ENCODE results near the gene IL21R.

IL21R gene

GRCh38 chr16:27462846-27463682, 61.1 kb downstream of the IL21R start:
- H3K36me3 ChIP-seq (ENCODE audit: control insufficient read depth in 2 of 2, insufficient read depth in 2 of 2, low read length in 2 of 2), result peaks cover 45 to 54% of the 10 kb centered on the region in 2 donors
- H3K9me3 ChIP-seq (ENCODE audit: control insufficient read depth in 2 of 2, low read length in 2 of 2), result no peaks in the 10 kb centered on the region
- no peaks in the 10 kb centered on the region for H3K4me1 ChIP-seq (ENCODE audit: control insufficient read depth in 2 of 2, insufficient read depth in 2 of 2, low read length in 2 of 2)
- no peak overlapping the region for H3K9ac ChIP-seq (ENCODE audit: low read depth in 1 of 2, low read length in 2 of 2)
- no peak overlapping the region for H3K4me3 ChIP-seq (ENCODE audit: low read length in 2 of 2)
- no peak overlapping the region for H3K27ac ChIP-seq (ENCODE audit: low read depth in 2 of 2, low read length in 2 of 2)
- H3K27me3 ChIP-seq (ENCODE audit: control insufficient read depth in 2 of 2, insufficient read depth in 2 of 2, low read length in 2 of 2), result no peaks in the 10 kb centered on the region

- no peaks in the 10 kb centered on the region for H3K4me1 ChIP-seq (ENCODE audit: control insufficient read depth in 2 of 2, insufficient read depth in 2 of 2, low read length in 2 of 2)
- H3K27me3 ChIP-seq (ENCODE audit: control insufficient read depth in 2 of 2, insufficient read depth in 2 of 2, low read length in 2 of 2), result no peaks in the 10 kb centered on the region
- H3K9me3 ChIP-seq (ENCODE audit: control insufficient read depth in 2 of 2, low read length in 2 of 2), result no peaks in the 10 kb centered on the region
- H3K36me3 ChIP-seq (ENCODE audit: control insufficient read depth in 2 of 2, insufficient read depth in 2 of 2, low read length in 2 of 2), result peaks cover 48 to 63% of the 10 kb centered on the region in 2 donors
- H3K27ac ChIP-seq (ENCODE audit: low read depth in 2 of 2, low read length in 2 of 2), result no peak overlapping the region
- H3K4me3 ChIP-seq (ENCODE audit: low read length in 2 of 2), result no peak overlapping the region
- no peak overlapping the region for H3K9ac ChIP-seq (ENCODE audit: low read depth in 1 of 2, low read length in 2 of 2)
These were observed 62.0 kb downstream of the IL21R start for GRCh38 chr16:27463741-27464591.

- H3K27me3 ChIP-seq (ENCODE audit: control insufficient read depth in 2 of 2, insufficient read depth in 2 of 2, low read length in 2 of 2), result no peaks in the 10 kb centered on the region
- H3K36me3 ChIP-seq (ENCODE audit: control insufficient read depth in 2 of 2, insufficient read depth in 2 of 2, low read length in 2 of 2), result peaks cover 54 to 69% of the 10 kb centered on the region in 2 donors
- H3K9ac ChIP-seq (ENCODE audit: low read depth in 1 of 2, low read length in 2 of 2), result no peak overlapping the region
- no peaks in the 10 kb centered on the region for H3K9me3 ChIP-seq (ENCODE audit: control insufficient read depth in 2 of 2, low read length in 2 of 2)
- no peak overlapping the region for H3K4me3 ChIP-seq (ENCODE audit: low read length in 2 of 2)
- H3K27ac ChIP-seq (ENCODE audit: low read depth in 2 of 2, low read length in 2 of 2), result no peak overlapping the region
- no peaks in the 10 kb centered on the region for H3K4me1 ChIP-seq (ENCODE audit: control insufficient read depth in 2 of 2, insufficient read depth in 2 of 2, low read length in 2 of 2)
These were observed 62.9 kb downstream of the IL21R start for GRCh38 chr16:27464626-27465482.

- Histone ChIP-seq H3K27ac (ENCODE audit: low read depth in 2 of 2, low read length in 2 of 2) (no peak overlapping the region), H3K4me1 (ENCODE audit: control insufficient read depth in 2 of 2, insufficient read depth in 2 of 2, low read length in 2 of 2) (no peaks in the 10 kb centered on the region), H3K36me3 (ENCODE audit: control insufficient read depth in 2 of 2, insufficient read depth in 2 of 2, low read length in 2 of 2) (peaks cover 56 to 75% of the 10 kb centered on the region in 2 donors), H3K27me3 (ENCODE audit: control insufficient read depth in 2 of 2, insufficient read depth in 2 of 2, low read length in 2 of 2) (no peaks in the 10 kb centered on the region), H3K9me3 (ENCODE audit: control insufficient read depth in 2 of 2, low read length in 2 of 2) (no peaks in the 10 kb centered on the region), H3K4me3 (ENCODE audit: low read length in 2 of 2) (no peak overlapping the region), H3K9ac (ENCODE audit: low read depth in 1 of 2, low read length in 2 of 2) (no peak overlapping the region)
These were observed 63.5 kb downstream of the IL21R start for GRCh38 chr16:27465483-27465879.

- peaks cover 73 to 83% of the 10 kb centered on the region in 2 donors for H3K36me3 ChIP-seq (ENCODE audit: control insufficient read depth in 2 of 2, insufficient read depth in 2 of 2, low read length in 2 of 2)
- H3K9ac ChIP-seq (ENCODE audit: low read depth in 1 of 2, low read length in 2 of 2), result no peak overlapping the region
- no peak overlapping the region for H3K4me3 ChIP-seq (ENCODE audit: low read length in 2 of 2)
- no peaks in the 10 kb centered on the region for H3K27me3 ChIP-seq (ENCODE audit: control insufficient read depth in 2 of 2, insufficient read depth in 2 of 2, low read length in 2 of 2)
- no peak overlapping the region for H3K27ac ChIP-seq (ENCODE audit: low read depth in 2 of 2, low read length in 2 of 2)
- no peaks in the 10 kb centered on the region for H3K9me3 ChIP-seq (ENCODE audit: control insufficient read depth in 2 of 2, low read length in 2 of 2)
- no peaks in the 10 kb centered on the region for H3K4me1 ChIP-seq (ENCODE audit: control insufficient read depth in 2 of 2, insufficient read depth in 2 of 2, low read length in 2 of 2)
These were observed 67.1 kb downstream of the IL21R start for GRCh38 chr16:27468941-27469531.

GRCh38 chr16:27470567-27471431, 68.8 kb downstream of the IL21R start:
- Histone ChIP-seq H3K9me3 (ENCODE audit: control insufficient read depth in 2 of 2, low read length in 2 of 2) (no peaks in the 10 kb centered on the region), H3K4me1 (ENCODE audit: control insufficient read depth in 2 of 2, insufficient read depth in 2 of 2, low read length in 2 of 2) (no peaks in the 10 kb centered on the region), H3K27me3 (ENCODE audit: control insufficient read depth in 2 of 2, insufficient read depth in 2 of 2, low read length in 2 of 2) (no peaks in the 10 kb centered on the region), H3K36me3 (ENCODE audit: control insufficient read depth in 2 of 2, insufficient read depth in 2 of 2, low read length in 2 of 2) (peaks cover 76 to 82% of the 10 kb centered on the region in 2 donors), H3K27ac (ENCODE audit: low read depth in 2 of 2, low read length in 2 of 2) (no peak overlapping the region), H3K4me3 (ENCODE audit: low read length in 2 of 2) (no peak overlapping the region), H3K9ac (ENCODE audit: low read depth in 1 of 2, low read length in 2 of 2) (no peak overlapping the region)

GRCh38 chr16:27471661-27472060, 69.7 kb downstream of the IL21R start:
- H3K4me1 ChIP-seq (ENCODE audit: control insufficient read depth in 2 of 2, insufficient read depth in 2 of 2, low read length in 2 of 2), result no peaks in the 10 kb centered on the region
- no peak overlapping the region for H3K4me3 ChIP-seq (ENCODE audit: low read length in 2 of 2)
- no peak overlapping the region for H3K27ac ChIP-seq (ENCODE audit: low read depth in 2 of 2, low read length in 2 of 2)
- H3K9me3 ChIP-seq (ENCODE audit: control insufficient read depth in 2 of 2, low read length in 2 of 2), result no peaks in the 10 kb centered on the region
- no peaks in the 10 kb centered on the region for H3K27me3 ChIP-seq (ENCODE audit: control insufficient read depth in 2 of 2, insufficient read depth in 2 of 2, low read length in 2 of 2)
- peaks cover 77 to 86% of the 10 kb centered on the region in 2 donors for H3K36me3 ChIP-seq (ENCODE audit: control insufficient read depth in 2 of 2, insufficient read depth in 2 of 2, low read length in 2 of 2)
- no peak overlapping the region for H3K9ac ChIP-seq (ENCODE audit: low read depth in 1 of 2, low read length in 2 of 2)

- no peaks in the 10 kb centered on the region for H3K9me3 ChIP-seq (ENCODE audit: control insufficient read depth in 2 of 2, low read length in 2 of 2)
- no peaks in the 10 kb centered on the region for H3K4me1 ChIP-seq (ENCODE audit: control insufficient read depth in 2 of 2, insufficient read depth in 2 of 2, low read length in 2 of 2)
- no peak overlapping the region for H3K27ac ChIP-seq (ENCODE audit: low read depth in 2 of 2, low read length in 2 of 2)
- H3K36me3 ChIP-seq (ENCODE audit: control insufficient read depth in 2 of 2, insufficient read depth in 2 of 2, low read length in 2 of 2), result peaks cover 74 to 83% of the 10 kb centered on the region in 2 donors
- H3K27me3 ChIP-seq (ENCODE audit: control insufficient read depth in 2 of 2, insufficient read depth in 2 of 2, low read length in 2 of 2), result no peaks in the 10 kb centered on the region
- no peak overlapping the region for H3K9ac ChIP-seq (ENCODE audit: low read depth in 1 of 2, low read length in 2 of 2)
- H3K4me3 ChIP-seq (ENCODE audit: low read length in 2 of 2), result no peak overlapping the region
These were observed 70.4 kb downstream of the IL21R start for GRCh38 chr16:27472091-27473020.

Data from mucosa of rectum (tissue), 2 donors.